Parathyroid adenoma (tissue), 2 donors: ENCODE data around the gene IKZF1.

Experiments
- H2AFZ ChIP-seq: fragments of 300-600 bp; sonication (generic); one replicate; pipeline ENCODE4 v1.7.0; 2017; ENCODE audit warnings: antibody characterized with exemption, mild to moderate bottlenecking
- H3K27ac ChIP-seq: fragments of 300-600 bp; sonication (generic); one replicate; pipeline ENCODE4 v1.7.0; 2017
- H3K27me3 ChIP-seq: fragments of 300-600 bp; sonication (generic); one replicate; pipeline ENCODE4 v1.7.0; 2017; ENCODE audit warnings: low read length; ENCODE audit not compliant: control insufficient read depth, insufficient read depth
- H3K36me3 ChIP-seq: fragments of 300-600 bp; sonication (generic); one replicate; pipeline ENCODE4 v1.7.0; 2017; ENCODE audit warnings: low read length; ENCODE audit not compliant: control insufficient read depth, insufficient read depth
- H3K4me1 ChIP-seq: fragments of 300-600 bp; sonication (generic); one replicate; pipeline ENCODE4 v1.7.0; 2017; ENCODE audit warnings: control low read depth
- H3K4me2 ChIP-seq: fragments of 300-600 bp; sonication (generic); one replicate; pipeline ENCODE4 v1.7.0; 2017; ENCODE audit warnings: low read length
- H3K4me3 ChIP-seq: fragments of 300-600 bp; sonication (generic); one replicate; pipeline ENCODE4 v1.7.0; 2017; ENCODE audit warnings: low read depth, low read length
- H3K79me2 ChIP-seq: fragments of 300-600 bp; sonication (generic); one replicate; pipeline ENCODE4 v1.7.0; 2017; ENCODE audit warnings: control low read depth
- H3K9ac ChIP-seq: fragments of 300-600 bp; sonication (generic); one replicate; pipeline ENCODE4 v1.7.0; 2017; ENCODE audit warnings: mild to moderate bottlenecking
- H3K9me3 ChIP-seq: fragments of 300-600 bp; sonication (generic); one replicate; pipeline ENCODE4 v1.7.0; 2017; ENCODE audit warnings: low read length; ENCODE audit not compliant: control insufficient read depth
- TF ChIP-seq, protein P1 (sequence below): fragments of 300-600 bp; sonication (generic); IDR thresholded peaks from one replicate; pipeline ENCODE4 v1.7.0; 2017; ENCODE audit warnings: antibody characterized with exemption, mild to moderate bottlenecking
- donor health status: primary hyperparathyroidism.

Gene IKZF1

GRCh38 chr7:50314836-50315592 lies 10.5 kb downstream of the IKZF1 start:
- Histone ChIP-seq H3K27me3 (no peaks in the 10 kb centered on the region), H2AFZ (no peak overlapping the region), H3K4me2 (no peak overlapping the region), H3K36me3 (no peaks in the 10 kb centered on the region), H3K4me3 (no peak overlapping the region), H3K4me1 (no peaks in the 10 kb centered on the region), H3K27ac (no peak overlapping the region), H3K9ac (no peak overlapping the region), H3K79me2 (no peaks in the 10 kb centered on the region), H3K9me3 (no peaks in the 10 kb centered on the region)
- TF ChIP-seq, protein P1, sequence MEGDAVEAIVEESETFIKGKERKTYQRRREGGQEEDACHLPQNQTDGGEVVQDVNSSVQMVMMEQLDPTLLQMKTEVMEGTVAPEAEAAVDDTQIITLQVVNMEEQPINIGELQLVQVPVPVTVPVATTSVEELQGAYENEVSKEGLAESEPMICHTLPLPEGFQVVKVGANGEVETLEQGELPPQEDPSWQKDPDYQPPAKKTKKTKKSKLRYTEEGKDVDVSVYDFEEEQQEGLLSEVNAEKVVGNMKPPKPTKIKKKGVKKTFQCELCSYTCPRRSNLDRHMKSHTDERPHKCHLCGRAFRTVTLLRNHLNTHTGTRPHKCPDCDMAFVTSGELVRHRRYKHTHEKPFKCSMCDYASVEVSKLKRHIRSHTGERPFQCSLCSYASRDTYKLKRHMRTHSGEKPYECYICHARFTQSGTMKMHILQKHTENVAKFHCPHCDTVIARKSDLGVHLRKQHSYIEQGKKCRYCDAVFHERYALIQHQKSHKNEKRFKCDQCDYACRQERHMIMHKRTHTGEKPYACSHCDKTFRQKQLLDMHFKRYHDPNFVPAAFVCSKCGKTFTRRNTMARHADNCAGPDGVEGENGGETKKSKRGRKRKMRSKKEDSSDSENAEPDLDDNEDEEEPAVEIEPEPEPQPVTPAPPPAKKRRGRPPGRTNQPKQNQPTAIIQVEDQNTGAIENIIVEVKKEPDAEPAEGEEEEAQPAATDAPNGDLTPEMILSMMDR = no peak

DNA sequence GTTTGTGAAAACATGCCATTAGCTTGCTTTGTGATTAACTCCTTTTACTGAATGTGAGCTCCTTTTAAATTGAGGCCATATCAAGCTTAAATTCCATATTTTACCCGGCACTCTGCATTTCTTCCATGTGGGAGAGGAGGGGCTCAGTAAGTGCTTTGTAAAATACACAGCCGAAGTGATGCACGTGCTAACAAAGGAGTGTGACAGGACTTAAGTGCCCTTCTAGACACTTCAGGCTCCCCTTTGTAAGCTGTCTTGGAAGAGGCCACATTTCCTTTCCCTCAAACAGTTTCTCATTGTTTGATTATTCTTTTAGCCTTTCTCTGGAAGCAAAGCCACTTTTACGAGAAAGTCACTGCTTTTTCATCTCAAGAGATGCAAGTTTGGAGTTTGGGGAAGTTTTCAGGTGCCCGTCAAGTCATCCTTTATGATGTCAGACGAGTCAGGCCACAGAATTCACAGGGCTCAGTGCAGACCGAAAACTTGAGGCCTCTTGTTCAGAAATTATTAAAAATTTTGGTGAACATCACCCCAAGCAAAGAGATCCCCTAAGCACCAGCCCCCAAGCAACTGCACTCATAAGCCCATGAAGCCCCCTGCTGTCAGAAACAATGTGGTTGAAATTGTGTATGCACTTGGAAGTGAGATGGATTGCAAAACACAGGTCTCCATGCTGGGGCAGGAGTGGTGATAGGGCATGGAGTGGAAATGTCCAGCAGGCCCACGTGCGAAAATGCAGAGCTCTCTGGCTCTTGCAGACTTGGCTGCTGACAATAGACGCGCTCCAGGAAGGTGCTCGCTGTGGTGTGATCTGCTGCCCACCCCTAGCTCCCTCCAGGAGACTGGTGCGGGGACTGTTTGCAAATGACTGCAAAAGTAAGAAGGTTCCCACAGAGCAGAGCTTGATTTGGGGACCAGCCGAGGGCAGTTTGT lies 11.5 kb downstream of the IKZF1 start:
- H3K9me3 ChIP-seq = no peaks in the 10 kb centered on the region
- H3K36me3 ChIP-seq = no peaks in the 10 kb centered on the region
- no peak overlapping the region for H3K4me2 ChIP-seq
- H3K4me3 ChIP-seq = no peak overlapping the region
- H3K79me2 ChIP-seq = no peaks in the 10 kb centered on the region
- H3K9ac ChIP-seq = no peak overlapping the region
- TF ChIP-seq, protein P1 = no peak
- no peaks in the 10 kb centered on the region for H3K4me1 ChIP-seq
- no peak overlapping the region for H2AFZ ChIP-seq
- no peak overlapping the region for H3K27ac ChIP-seq
- no peaks in the 10 kb centered on the region for H3K27me3 ChIP-seq

GRCh38 chr7:50317221-50317678 lies 12.7 kb downstream of the IKZF1 start:
- Histone ChIP-seq H3K9ac (no peak overlapping the region), H3K4me2 (no peak overlapping the region), H3K4me3 (no peak overlapping the region), H3K27ac (no peak overlapping the region), H3K27me3 (no peaks in the 10 kb centered on the region), H3K79me2 (no peaks in the 10 kb centered on the region), H3K36me3 (no peaks in the 10 kb centered on the region), H3K4me1 (no peaks in the 10 kb centered on the region), H2AFZ (no peak overlapping the region), H3K9me3 (no peaks in the 10 kb centered on the region)
- TF ChIP-seq, protein P1 = no peak

DNA sequence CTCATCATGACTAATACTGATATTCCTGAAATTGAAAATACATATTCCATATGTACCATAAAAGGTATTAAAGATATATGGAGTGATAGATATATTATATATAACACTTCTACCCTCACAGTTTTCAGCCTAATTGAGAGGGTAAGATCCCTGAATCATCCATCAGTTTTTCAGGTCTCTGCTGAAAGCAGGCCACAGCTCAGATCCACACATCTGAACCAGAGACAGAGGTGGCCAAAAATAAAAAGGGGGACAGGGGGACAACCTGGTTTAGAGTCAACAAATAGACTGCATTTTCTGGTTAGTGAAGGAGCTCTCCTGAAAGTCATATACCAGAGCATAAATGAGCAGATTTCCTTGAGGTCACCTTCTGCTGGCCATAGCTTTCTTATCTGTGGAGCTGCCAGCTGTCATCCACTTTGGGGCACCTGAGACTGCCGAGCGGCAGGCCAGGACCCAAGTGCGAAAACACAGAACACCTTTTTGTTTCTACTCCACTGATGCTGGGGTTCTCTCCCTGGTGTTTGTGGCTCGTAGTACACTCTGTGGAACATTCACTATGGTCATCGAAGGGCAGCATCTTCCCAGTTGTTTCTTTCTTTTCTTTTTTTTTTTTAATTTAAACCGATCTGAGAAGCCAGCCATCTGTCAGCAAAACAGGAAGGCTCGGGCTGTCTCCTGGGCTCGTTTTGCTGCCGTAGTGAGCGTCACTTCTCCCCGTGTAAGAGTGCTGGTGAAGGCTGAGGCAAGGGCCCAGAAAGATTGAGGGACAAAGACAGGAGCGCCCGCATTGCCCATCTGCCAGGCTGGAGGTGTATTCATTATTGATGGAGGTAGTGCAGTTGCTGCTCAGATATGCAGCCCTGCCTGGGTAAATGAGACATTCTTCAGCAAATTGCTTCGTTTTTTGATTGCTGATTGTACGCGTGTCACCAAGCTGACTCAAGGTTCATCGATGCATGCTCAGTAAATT lies 13.5 kb downstream of the IKZF1 start:
- H3K79me2 ChIP-seq = no peaks in the 10 kb centered on the region
- no peaks in the 10 kb centered on the region for H3K36me3 ChIP-seq
- H3K27ac ChIP-seq = no peak overlapping the region
- H3K4me1 ChIP-seq = no peaks in the 10 kb centered on the region
- no peak overlapping the region for H2AFZ ChIP-seq
- H3K9me3 ChIP-seq = no peaks in the 10 kb centered on the region
- TF ChIP-seq, protein P1 = no peak
- no peak overlapping the region for H3K9ac ChIP-seq
- no peaks in the 10 kb centered on the region for H3K27me3 ChIP-seq
- no peak overlapping the region for H3K4me2 ChIP-seq
- no peak overlapping the region for H3K4me3 ChIP-seq
